ENCODE results near the gene PIGL. TPM values are rescaled to one million over a fixed set of nuclear protein-coding genes. Genes with fewer than 3 reads are reported as not detected.
A peak's percentile ranks its signal among the peaks of the same experiment; 100 is the strongest.

PIGL gene
- total RNA-seq, 1 donor = 23.3 TPM

- DNase-seq (ENCODE audit: low read depth) = no peak
- H3K4me3 ChIP-seq (ENCODE audit: low read depth, low read length) = no peak overlapping the region
- TF ChIP-seq, protein P1, sequence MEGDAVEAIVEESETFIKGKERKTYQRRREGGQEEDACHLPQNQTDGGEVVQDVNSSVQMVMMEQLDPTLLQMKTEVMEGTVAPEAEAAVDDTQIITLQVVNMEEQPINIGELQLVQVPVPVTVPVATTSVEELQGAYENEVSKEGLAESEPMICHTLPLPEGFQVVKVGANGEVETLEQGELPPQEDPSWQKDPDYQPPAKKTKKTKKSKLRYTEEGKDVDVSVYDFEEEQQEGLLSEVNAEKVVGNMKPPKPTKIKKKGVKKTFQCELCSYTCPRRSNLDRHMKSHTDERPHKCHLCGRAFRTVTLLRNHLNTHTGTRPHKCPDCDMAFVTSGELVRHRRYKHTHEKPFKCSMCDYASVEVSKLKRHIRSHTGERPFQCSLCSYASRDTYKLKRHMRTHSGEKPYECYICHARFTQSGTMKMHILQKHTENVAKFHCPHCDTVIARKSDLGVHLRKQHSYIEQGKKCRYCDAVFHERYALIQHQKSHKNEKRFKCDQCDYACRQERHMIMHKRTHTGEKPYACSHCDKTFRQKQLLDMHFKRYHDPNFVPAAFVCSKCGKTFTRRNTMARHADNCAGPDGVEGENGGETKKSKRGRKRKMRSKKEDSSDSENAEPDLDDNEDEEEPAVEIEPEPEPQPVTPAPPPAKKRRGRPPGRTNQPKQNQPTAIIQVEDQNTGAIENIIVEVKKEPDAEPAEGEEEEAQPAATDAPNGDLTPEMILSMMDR (IDR thresholded peaks at IDR 0.05; ENCODE audit: insufficient read depth, low read length) = no peak
These were observed 42.9 kb downstream of the PIGL start for GRCh38 chr17:16259926-16260325.

- TF ChIP-seq, protein P1 (IDR thresholded peaks at IDR 0.05; ENCODE audit: insufficient read depth, low read length) = no peak
- no peak overlapping the region for H3K4me3 ChIP-seq (ENCODE audit: low read depth, low read length)
- no peak for DNase-seq (ENCODE audit: low read depth)
These were observed 44.0 kb downstream of the PIGL start for GRCh38 chr17:16261049-16261448.

DNA sequence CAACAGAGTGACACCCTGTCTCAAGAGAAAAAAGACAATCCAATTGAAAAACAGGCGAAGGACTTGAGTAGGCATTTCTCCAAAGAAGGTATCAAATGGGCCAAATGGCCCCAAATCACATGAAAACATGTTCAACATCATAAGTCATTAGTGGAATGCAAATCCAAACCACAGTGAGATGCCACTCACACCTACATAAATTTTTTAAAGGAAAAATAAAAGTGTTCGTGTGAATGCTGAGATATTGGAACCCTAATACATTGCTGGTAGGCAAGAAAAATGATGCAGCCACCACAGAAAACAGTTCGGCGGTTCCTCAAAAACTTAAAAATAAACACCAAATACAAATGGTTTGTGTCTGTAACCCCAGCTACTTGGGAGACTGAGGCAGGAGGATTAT lies 45.2 kb downstream of the PIGL start:
- TF ChIP-seq, protein P1 (IDR thresholded peaks at IDR 0.05; ENCODE audit: insufficient read depth, low read length) = no peak
- no peak for DNase-seq (ENCODE audit: low read depth)
- no peak overlapping the region for H3K4me3 ChIP-seq (ENCODE audit: low read depth, low read length)

DNA sequence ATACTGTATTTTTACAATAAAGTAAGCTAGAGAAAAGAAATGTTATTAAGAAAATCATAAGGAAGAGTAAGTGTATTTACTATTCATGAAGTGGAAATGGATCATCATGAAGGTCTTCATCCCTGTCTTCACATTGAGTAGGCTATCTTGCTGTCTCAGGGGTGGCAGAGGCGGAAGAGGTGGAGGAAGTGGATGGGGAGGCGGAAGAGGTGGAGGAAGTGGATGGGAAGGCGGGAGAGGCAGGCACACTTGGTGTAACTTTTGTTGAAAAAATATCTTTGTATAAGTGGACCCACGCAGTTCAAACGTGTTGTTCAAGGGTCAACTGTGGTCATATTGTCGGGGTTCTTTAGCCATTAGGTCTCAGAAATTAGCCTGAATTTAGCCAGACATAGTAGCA lies 50.2 kb downstream of the PIGL start:
- no peak overlapping the region for H3K4me3 ChIP-seq (ENCODE audit: low read depth, low read length)
- DNase-seq (ENCODE audit: low read depth) = no peak
- TF ChIP-seq, protein P1 (IDR thresholded peaks at IDR 0.05; ENCODE audit: insufficient read depth, low read length) = no peak

DNA sequence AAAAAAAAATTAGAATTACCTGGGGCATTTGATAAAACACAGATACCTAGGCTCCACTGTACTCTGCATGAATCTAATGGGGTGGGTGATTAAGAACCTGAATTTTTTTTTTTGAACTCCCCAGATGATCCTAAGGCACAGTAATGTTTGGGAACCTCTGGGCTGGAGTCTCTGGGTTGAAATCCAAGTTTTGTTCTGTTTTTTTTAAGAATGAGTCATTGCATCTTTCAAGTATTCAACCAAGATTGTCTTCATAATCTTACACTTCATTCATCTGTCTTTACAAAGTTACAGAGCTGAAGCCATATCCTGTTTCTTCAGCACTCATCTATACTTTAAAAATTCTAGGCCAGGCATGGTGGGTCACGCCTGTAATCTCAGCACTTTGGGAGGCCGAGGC lies 52.6 kb downstream of the PIGL start:
- no peak overlapping the region for H3K4me3 ChIP-seq (ENCODE audit: low read depth, low read length)
- TF ChIP-seq, protein P1 (IDR thresholded peaks at IDR 0.05; ENCODE audit: insufficient read depth, low read length) = no peak
- peak; percentile 78 for DNase-seq (ENCODE audit: low read depth)

- no peak for DNase-seq (ENCODE audit: low read depth)
- TF ChIP-seq, protein P1 (IDR thresholded peaks at IDR 0.05; ENCODE audit: insufficient read depth, low read length) = no peak
- no peak overlapping the region for H3K4me3 ChIP-seq (ENCODE audit: low read depth, low read length)
These were observed 55.3 kb downstream of the PIGL start for GRCh38 chr17:16272111-16272840.

DNA sequence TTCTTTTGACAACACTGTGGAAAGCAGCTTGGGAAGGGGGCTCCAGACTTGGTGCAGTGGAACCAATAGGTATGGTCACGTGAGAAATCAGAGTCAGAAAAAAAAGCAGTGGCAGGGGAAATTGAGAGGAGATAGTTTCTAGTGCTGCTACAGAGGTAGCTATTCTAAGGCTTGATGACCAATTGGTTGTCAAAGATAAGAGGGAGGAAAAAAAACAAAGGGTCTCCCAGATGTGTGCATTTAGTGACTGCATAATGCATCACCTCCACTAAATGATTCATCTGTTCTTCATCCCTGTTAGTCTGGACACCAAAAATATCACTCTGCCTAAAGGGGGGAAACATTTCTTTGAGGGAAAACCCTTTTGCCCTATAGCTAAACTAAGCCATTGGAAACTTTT lies 56.5 kb downstream of the PIGL start:
- DNase-seq (ENCODE audit: low read depth) = peak; percentile 74
- TF ChIP-seq, protein P1 (IDR thresholded peaks at IDR 0.05; ENCODE audit: insufficient read depth, low read length) = no peak
- no peak overlapping the region for H3K4me3 ChIP-seq (ENCODE audit: low read depth, low read length)

Data from fibroblast of the aortic adventitia (primary cell).